Suppressor macrophage treated with lipopolysaccharide for 4 hours (primary cell): ENCODE data around the gene CAPN11.

Experiments used
- DNase-seq: peaks from one replicate; pipeline ENCODE4 v3.0.0-alpha.2; 2020

CAPN11 gene

GRCh38 chr6:44217332-44218143 is 58.9 kb downstream of the CAPN11 start:
- no peak for DNase-seq

GRCh38 chr6:44219053-44219814 is 60.6 kb downstream of the CAPN11 start:
- DNase-seq, result peak; percentile 55

- DNase-seq, result no peak
Observed at GRCh38 chr6:44219815-44220784, 61.5 kb downstream of the CAPN11 start.

GRCh38 chr6:44220913-44221290 is 62.3 kb downstream of the CAPN11 start:
- DNase-seq, result no peak

GRCh38 chr6:44221291-44221960 is 62.8 kb downstream of the CAPN11 start:
- peak; percentile 77 for DNase-seq

GRCh38 chr6:44221961-44222335 is 63.3 kb downstream of the CAPN11 start:
- DNase-seq, result no peak

GRCh38 chr6:44222486-44223318 is 64.1 kb downstream of the CAPN11 start:
- DNase-seq, result no peak

- DNase-seq, result peak; percentile 53
Observed at GRCh38 chr6:44223319-44224028, 64.9 kb downstream of the CAPN11 start, which contains the start of gene SLC29A1. SLC29A1 (plus strand) TSS chr6:44223595; CDS start chr6:44227314, 3,719 bp downstream.

- no peak for DNase-seq
Observed at GRCh38 chr6:44224029-44224964, 65.7 kb downstream of the CAPN11 start.

- DNase-seq, result no peak
Observed at GRCh38 chr6:44224965-44225305, 66.3 kb downstream of the CAPN11 start.

GRCh38 chr6:44225579-44226325 is 67.1 kb downstream of the CAPN11 start:
- DNase-seq, result no peak

GRCh38 chr6:44226368-44227147 is 67.9 kb downstream of the CAPN11 start:
- no peak for DNase-seq

- no peak for DNase-seq
Observed at GRCh38 chr6:44227148-44227793, 68.7 kb downstream of the CAPN11 start.

- DNase-seq, result no peak
Observed at GRCh38 chr6:44228031-44228430, 69.4 kb downstream of the CAPN11 start.

- no peak for DNase-seq
Observed at GRCh38 chr6:44228433-44228832, 69.8 kb downstream of the CAPN11 start.

GRCh38 chr6:44228836-44229235 is 70.2 kb downstream of the CAPN11 start:
- no peak for DNase-seq

GRCh38 chr6:44229376-44230033 is 70.9 kb downstream of the CAPN11 start:
- DNase-seq, result no peak
